ENCODE results near the gene CASKIN1. TPM values are rescaled to one million over a fixed set of nuclear protein-coding genes. Genes with fewer than 3 reads are reported as not detected.

The CASKIN1 gene
- total and polyA plus RNA-seq, 2 experiments from 2014 or later: 1.0 to 6.2 TPM

GRCh38 chr16:2174396-2175131, 21.8 kb downstream of the CASKIN1 start:
- H3K4me3 ChIP-seq: no peak overlapping the region
- no peaks in the 10 kb centered on the region; the same call in 1 of the 2 replicates for H3K36me3 ChIP-seq (ENCODE audit: insufficient read depth)
- H3K4me1 ChIP-seq (ENCODE audit: insufficient read depth): no peaks in the 10 kb centered on the region
- Mint-ChIP-seq H3K36me3 (ENCODE audit: low read depth) (peaks cover 30% of the 10 kb centered on the region), H3K4me1 (peaks cover 1% of the 10 kb centered on the region; the same call in 1 of the 3 replicates), H3K4me3 (no peak overlapping the region), H3K9me3 (no peaks in the 10 kb centered on the region), H3K27me3 (ENCODE audit: insufficient read depth, low read depth, poor library complexity) (peaks cover 11% of the 10 kb centered on the region), H3K27ac (no peak overlapping the region)
- no peaks in the 10 kb centered on the region; the same call in 1 of the 2 replicates for H4K20me1 ChIP-seq (replicated peaks; ENCODE audit: insufficient read depth)
- TF ChIP-seq JUNB (IDR thresholded peaks at IDR 0.05; ENCODE audit: unreplicated experiment) (no peak), POLR2AphosphoS5 (IDR thresholded peaks at IDR 0.05; ENCODE audit: low read depth) (no peak), NANOG (IDR thresholded peaks at IDR 0.05; ENCODE audit: borderline replicate concordance) (no peak), ZNF114 (CRISPR knock-in tag; IDR thresholded peaks at IDR 0.05) (no peak), EZH2phosphoT487 (IDR thresholded peaks at IDR 0.05; ENCODE audit: unreplicated experiment) (no peak), CTCF (conservative IDR thresholded peaks at IDR 0.05; ENCODE audit: low read depth in 2 of 2) (no peak), ETS1 (IDR thresholded peaks at IDR 0.05) (no peak), ZNF331 (CRISPR knock-in tag; IDR thresholded peaks at IDR 0.05; ENCODE audit: low read depth) (no peak), EZH2 (IDR thresholded peaks at IDR 0.05; ENCODE audit: low read depth, unreplicated experiment) (no peak), ZNF462 (CRISPR knock-in tag; IDR thresholded peaks at IDR 0.05) (no peak), CREB1 (CRISPR knock-in tag; IDR thresholded peaks at IDR 0.05; ENCODE audit: low read depth) (no peak), REST (IDR thresholded peaks at IDR 0.05; ENCODE audit: unreplicated experiment) (no peak), STAT1 (IDR thresholded peaks at IDR 0.05; ENCODE audit: unreplicated experiment) (no peak)
- 0 out of 2 replicates have a peak, but pooled peaks cover 19% of the 10 kb centered on the region for H3F3A ChIP-seq (replicated peaks; ENCODE audit: low read depth)
- H3K9me2 ChIP-seq (ENCODE audit: insufficient read depth): no peaks in the 10 kb centered on the region
- no peaks in the 10 kb centered on the region for H3K79me2 ChIP-seq (replicated peaks; ENCODE audit: insufficient read depth)
- H3K27me3 ChIP-seq (ENCODE audit: insufficient read depth): no peaks in the 10 kb centered on the region
- no peak overlapping the region for H3K27ac ChIP-seq (ENCODE audit: low read depth)
- no peak overlapping the region for H3K4me2 ChIP-seq
- H2AFZ ChIP-seq: no peak overlapping the region
- ATAC-seq (no peak), DNase-seq (ENCODE audit: low spot score) (no peak)

Measured in GM23338 (cell line).